Common myeloid progenitor, CD34-positive (primary cell): ENCODE measurements around the gene ADAM15.
A peak's percentile ranks its signal among the peaks of the same experiment; 100 is the strongest.

Experiments
- CTCF ChIA-PET: fragments of 350-600 bp; sonication (Branson Sonifier 250); formaldehyde crosslinking; loops from one replicate; lab custom pipeline; 2021; ENCODE audit warnings: antibody characterized with exemption; lab: Charles Lee
- POLR2A ChIA-PET: fragments of 350-600 bp; sonication (Branson Sonifier 250); formaldehyde crosslinking; loops from one replicate; lab custom pipeline; 2021; ENCODE audit warnings: antibody characterized with exemption; lab: Charles Lee
- DNase-seq, 3 donors: peaks; one replicate each; pipeline versions ENCODE4 v3.0.0 to v3.0.0-alpha.2; 2013
- H3K27ac ChIP-seq, 2 experiments: 1 replicate in 1 of 2; 2 replicates in 1 of 2; pipeline ENCODE4 v1.7.0; 2013; ENCODE audit warnings: inconsistent platforms in 2 of 2, low read length in 2 of 2, mild to moderate bottlenecking in 2 of 2, low read depth in 1 of 2, moderate library complexity in 1 of 2; ENCODE audit not compliant: severe bottlenecking in 2 of 2, insufficient read depth in 1 of 2, poor library complexity in 1 of 2
- H3K27me3 ChIP-seq, 5 experiments: replicated peaks in 2 of 5; 1 replicate in 3 of 5; 2 replicates in 2 of 5; pipeline versions ENCODE4 v1.6.1 to v1.7.0; 2013; ENCODE audit warnings: low read length in 4 of 5, mild to moderate bottlenecking in 2 of 5, moderate library complexity in 2 of 5, inconsistent platforms in 1 of 5; ENCODE audit not compliant: insufficient read depth in 5 of 5, control insufficient read depth in 4 of 5
- H3K36me3 ChIP-seq, 4 experiments: 1 replicate in 2 of 4; 2 replicates in 2 of 4; pipeline versions ENCODE4 v1.6.1 to v1.7.0; 2013; ENCODE audit warnings: low read length in 3 of 4, control low read depth in 1 of 4, mild to moderate bottlenecking in 1 of 4; ENCODE audit not compliant: control insufficient read depth in 4 of 4, insufficient read depth in 4 of 4
- H3K4me1 ChIP-seq, 4 experiments: 1 replicate in 3 of 4; 2 replicates in 1 of 4; pipeline versions ENCODE4 v1.6.1 to v1.7.1; 2013; ENCODE audit warnings: low read length in 3 of 4, mild to moderate bottlenecking in 3 of 4, control low read depth in 1 of 4, inconsistent platforms in 1 of 4, moderate library complexity in 1 of 4; ENCODE audit not compliant: control insufficient read depth in 4 of 4, insufficient read depth in 4 of 4; ENCODE audit errors: control extremely low read depth in 1 of 4
- H3K4me3 ChIP-seq, 7 experiments: 1 replicate in 4 of 7; 2 replicates in 3 of 7; pipeline versions ENCODE4 v1.5.1 to v1.7.0; 2013; ENCODE audit warnings: mild to moderate bottlenecking in 7 of 7, low read length in 6 of 7, moderate library complexity in 6 of 7, inconsistent platforms in 2 of 7, low read depth in 2 of 7, control low read depth in 1 of 7; ENCODE audit not compliant: insufficient read depth in 4 of 7, control insufficient read depth in 1 of 7; ENCODE audit errors: extremely low read depth in 1 of 7
- H3K9me3 ChIP-seq, 5 experiments: 1 replicate in 4 of 5; 2 replicates in 1 of 5; pipeline versions ENCODE4 v1.6.1 to v1.7.1; 2013; ENCODE audit warnings: low read length in 4 of 5, mild to moderate bottlenecking in 2 of 5, inconsistent platforms in 1 of 5, low read depth in 1 of 5, moderate library complexity in 1 of 5; ENCODE audit not compliant: control insufficient read depth in 4 of 5, insufficient read depth in 2 of 5; ENCODE audit errors: control extremely low read depth in 1 of 5
- WGBS: methylation state at CpG from one replicate; pipeline ENCODE4 v1.1.5; 2013; ENCODE audit not compliant: insufficient coverage; 5-methylcytosine and 5-hydroxymethylcytosine counted together

Gene ADAM15

DNA sequence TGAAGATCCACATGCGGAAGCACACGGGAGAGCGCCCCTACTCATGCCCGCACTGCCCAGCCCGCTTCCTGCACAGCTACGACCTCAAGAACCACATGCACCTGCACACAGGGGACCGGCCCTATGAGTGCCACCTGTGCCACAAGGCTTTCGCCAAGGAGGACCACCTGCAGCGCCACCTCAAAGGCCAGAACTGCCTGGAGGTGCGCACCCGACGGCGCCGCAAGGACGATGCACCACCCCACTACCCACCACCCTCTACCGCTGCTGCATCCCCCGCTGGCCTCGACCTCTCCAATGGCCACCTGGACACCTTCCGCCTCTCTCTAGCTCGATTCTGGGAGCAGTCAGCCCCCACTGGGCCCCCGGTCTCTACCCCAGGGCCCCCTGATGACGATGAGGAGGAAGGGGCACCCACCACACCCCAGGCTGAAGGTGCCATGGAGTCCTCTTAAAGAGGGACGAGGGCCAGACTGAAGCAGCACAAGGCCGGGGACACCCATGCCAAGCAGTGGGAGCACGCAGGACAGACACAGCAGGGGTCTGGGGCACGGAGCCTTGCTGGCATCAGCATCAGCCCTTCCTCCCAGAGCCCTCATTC lies 34.8 kb upstream of the ADAM15 start:
- Histone ChIP-seq H3K4me1 (peaks cover 0 to 68% (median 57%) of the 10 kb centered on the region in 4 experiments), H3K4me3 (peak overlapping the region in 1 of 7 experiments; percentile 60), H3K27me3 (no peaks in the 10 kb centered on the region), H3K36me3 (peaks cover 0 to 26% (median 2%) of the 10 kb centered on the region in 4 experiments), H3K9me3 (no peaks in the 10 kb centered on the region), H3K27ac (peak overlapping the region in 1 of 2 experiments; percentile 58)
- CTCF ChIA-PET = interaction anchor here (0.6 to 12.4 kb wide), 18 partner anchors 9 to 535 kb away, joined by 3 to 233 read pairs (median 10); partner anchors contain the start of genes FLAD1, LENEP, PBXIP1 and ZBTB7B
- POLR2A ChIA-PET = interaction anchor here (0.6 to 1.6 kb wide), 3 partner anchors 8 to 35 kb away, joined by 3 to 4 read pairs (median 3); partner anchors contain the start of genes ADAM15 and ZBTB7B
- 81% methylated on average over 17 of the region's 26 CpGs for WGBS
- peak; percentile 32 to 71 (median 63) for DNase-seq

DNA sequence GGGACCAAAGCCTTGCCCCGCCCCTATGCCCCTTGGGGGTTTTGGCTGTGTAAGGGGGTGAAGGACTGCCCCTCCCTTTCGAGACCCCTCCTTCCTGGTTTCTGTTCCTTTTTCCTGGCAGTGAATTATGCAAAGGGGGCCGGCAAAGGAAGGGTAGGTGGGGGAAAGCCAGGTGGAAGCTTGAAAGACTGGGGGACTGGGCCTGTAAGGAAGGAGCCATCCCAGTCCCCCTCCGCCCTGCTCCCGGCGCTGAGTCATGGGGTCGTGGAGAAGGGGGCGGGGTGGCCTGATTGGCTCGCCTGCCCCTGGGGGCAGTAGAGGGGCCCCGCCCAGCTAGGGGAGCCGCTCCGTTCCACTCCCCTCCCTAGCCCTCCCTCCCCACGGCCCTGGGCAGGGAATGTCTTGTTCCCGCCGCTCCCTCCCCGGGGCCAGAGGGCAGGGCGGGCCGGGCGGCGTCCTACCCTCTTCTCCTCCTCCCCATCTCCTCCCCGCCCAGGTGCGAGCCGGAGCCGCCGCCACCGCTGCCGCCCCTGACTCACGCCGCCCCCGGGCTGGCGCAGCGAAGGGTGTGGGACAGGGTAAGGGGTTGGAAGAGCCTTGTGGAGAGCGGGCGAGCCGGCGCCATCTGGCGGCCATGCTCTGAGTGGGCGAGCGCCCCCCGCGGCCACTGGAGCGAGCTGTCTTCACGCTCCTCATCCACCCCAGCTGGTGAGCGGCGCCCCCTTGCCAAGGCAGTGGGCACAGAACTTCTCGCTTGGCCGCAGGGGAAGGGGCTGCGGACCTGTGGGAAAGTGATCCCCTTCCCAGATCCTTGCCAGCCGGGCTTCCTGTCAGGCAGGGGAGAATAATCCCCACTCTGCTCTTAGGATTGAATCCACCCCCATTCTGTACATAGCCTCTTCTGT lies 33.8 kb upstream of the ADAM15 start:
- peaks cover 0 to 58% (median 48%) of the 10 kb centered on the region in 4 experiments for H3K4me1 ChIP-seq
- no peaks in the 10 kb centered on the region for H3K9me3 ChIP-seq
- ChIA-PET POLR2A (interaction anchor here (0.6 to 1.6 kb wide), 6 partner anchors 15 to 281 kb away, joined by 3 to 6 read pairs (median 3); partner anchors contain the start of genes ADAM15, PBXIP1 and ZBTB7B), CTCF (interaction anchor here (1.0 to 12.4 kb wide), 25 partner anchors 9 to 457 kb away, joined by 3 to 233 read pairs (median 5); partner anchors contain the start of genes ADAM15, FLAD1, LENEP and PBXIP1)
- peak overlapping the region in 1 of 2 experiments; percentile 68 for H3K27ac ChIP-seq
- peak; percentile 91 to 94 (median 94) for DNase-seq
- H3K36me3 ChIP-seq = peaks cover 0 to 26% (median 2%) of the 10 kb centered on the region in 4 experiments
- no peaks in the 10 kb centered on the region for H3K27me3 ChIP-seq
- H3K4me3 ChIP-seq = peak overlapping the region; percentile 4 to 68 (median 41)
- 0% methylated on average over 17 of the region's 49 CpGs for WGBS

DNA sequence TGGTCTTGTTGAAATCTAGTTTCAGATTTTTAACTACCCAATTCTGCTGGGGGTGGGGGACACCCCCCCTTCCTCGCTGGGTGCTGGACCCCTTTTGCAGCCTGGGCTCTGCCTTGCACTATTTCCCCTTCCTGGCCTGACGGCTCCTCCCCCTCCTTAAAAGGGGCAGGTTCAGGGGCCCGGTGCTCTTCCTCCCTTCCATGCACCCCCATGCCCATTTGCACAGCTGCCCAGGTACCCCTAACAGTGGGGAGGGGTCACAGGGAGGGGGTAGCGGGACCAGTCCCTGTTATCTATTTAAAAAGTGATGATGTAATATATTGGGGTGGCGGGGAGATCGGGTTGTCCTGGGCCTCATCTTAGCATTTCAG lies 33.2 kb upstream of the ADAM15 start:
- Histone ChIP-seq H3K27ac (peak overlapping the region in 1 of 2 experiments; percentile 68), H3K4me3 (peak overlapping the region in 5 of 7 experiments; percentile 26 to 68 (median 60)), H3K27me3 (no peaks in the 10 kb centered on the region), H3K36me3 (peaks cover 0 to 26% (median 2%) of the 10 kb centered on the region in 4 experiments), H3K9me3 (no peaks in the 10 kb centered on the region), H3K4me1 (peaks cover 0 to 52% (median 43%) of the 10 kb centered on the region in 4 experiments)
- DNase-seq = no peak
- ChIA-PET CTCF (interaction anchor here (1.1 to 12.4 kb wide), 21 partner anchors 8 to 458 kb away, joined by 3 to 233 read pairs (median 5); partner anchors contain the start of genes ADAM15, FLAD1, LENEP and PBXIP1), POLR2A (interaction anchor here (1.0 to 1.6 kb wide), 2 partner anchors 27 to 63 kb away, joined by 3 to 6 read pairs; partner anchors contain the start of gene PBXIP1)
- WGBS = 0% methylated on average over 2 of the region's 6 CpGs

DNA sequence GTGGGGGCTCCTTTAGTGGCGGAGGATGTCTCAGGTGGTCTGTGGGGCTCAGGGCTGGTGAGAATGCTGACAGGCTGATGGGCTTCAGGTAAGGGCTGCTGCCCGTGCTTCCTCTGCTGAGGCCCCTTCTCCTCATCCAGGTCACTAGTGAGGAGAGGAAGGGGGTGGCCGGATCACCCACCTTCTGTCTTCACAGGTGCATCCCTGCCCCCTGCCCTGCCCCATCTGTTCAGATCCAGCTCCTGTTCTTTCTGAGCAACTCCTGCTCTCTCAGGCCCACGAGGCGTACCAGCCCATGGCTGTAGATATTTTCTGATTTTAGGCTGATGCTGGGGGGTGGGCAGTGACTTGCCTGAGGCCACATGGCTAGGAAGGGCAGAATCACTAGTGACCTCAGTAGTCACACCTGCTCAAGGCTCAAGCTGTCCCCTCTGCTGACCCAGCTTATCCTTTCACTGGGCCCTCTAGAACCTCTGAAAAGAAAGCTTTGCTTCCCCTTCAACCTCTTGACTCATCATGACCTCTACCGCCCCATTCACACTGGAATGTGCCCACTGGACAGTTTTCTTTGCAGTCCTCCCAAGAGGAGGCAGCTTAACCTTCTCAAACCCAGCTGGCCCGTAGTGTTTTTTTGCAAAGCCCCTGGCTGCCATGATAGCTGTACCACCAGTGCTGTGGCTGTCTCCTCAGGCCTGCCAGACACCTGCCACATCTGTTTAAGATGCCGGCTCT lies 32.3 kb upstream of the ADAM15 start:
- DNase-seq = no peak
- ChIA-PET CTCF (interaction anchor here (0.7 to 12.4 kb wide), 22 partner anchors 7 to 459 kb away, joined by 3 to 233 read pairs (median 4); partner anchors contain the start of genes FLAD1, LENEP, PBXIP1 and PMVK), POLR2A (interaction anchor here (1.6 kb wide), 1 partner anchor 64 kb away, joined by 6 read pairs; the partner anchor contains the start of gene PBXIP1)
- no peak overlapping the region for H3K27ac ChIP-seq
- no peaks in the 10 kb centered on the region for H3K27me3 ChIP-seq
- peaks cover 0 to 26% (median 2%) of the 10 kb centered on the region in 4 experiments for H3K36me3 ChIP-seq
- no peaks in the 10 kb centered on the region for H3K9me3 ChIP-seq
- H3K4me3 ChIP-seq = no peak overlapping the region
- 93% methylated on average over 3 of the region's 8 CpGs for WGBS
- H3K4me1 ChIP-seq = peaks cover 0 to 44% (median 36%) of the 10 kb centered on the region in 4 experiments

DNA sequence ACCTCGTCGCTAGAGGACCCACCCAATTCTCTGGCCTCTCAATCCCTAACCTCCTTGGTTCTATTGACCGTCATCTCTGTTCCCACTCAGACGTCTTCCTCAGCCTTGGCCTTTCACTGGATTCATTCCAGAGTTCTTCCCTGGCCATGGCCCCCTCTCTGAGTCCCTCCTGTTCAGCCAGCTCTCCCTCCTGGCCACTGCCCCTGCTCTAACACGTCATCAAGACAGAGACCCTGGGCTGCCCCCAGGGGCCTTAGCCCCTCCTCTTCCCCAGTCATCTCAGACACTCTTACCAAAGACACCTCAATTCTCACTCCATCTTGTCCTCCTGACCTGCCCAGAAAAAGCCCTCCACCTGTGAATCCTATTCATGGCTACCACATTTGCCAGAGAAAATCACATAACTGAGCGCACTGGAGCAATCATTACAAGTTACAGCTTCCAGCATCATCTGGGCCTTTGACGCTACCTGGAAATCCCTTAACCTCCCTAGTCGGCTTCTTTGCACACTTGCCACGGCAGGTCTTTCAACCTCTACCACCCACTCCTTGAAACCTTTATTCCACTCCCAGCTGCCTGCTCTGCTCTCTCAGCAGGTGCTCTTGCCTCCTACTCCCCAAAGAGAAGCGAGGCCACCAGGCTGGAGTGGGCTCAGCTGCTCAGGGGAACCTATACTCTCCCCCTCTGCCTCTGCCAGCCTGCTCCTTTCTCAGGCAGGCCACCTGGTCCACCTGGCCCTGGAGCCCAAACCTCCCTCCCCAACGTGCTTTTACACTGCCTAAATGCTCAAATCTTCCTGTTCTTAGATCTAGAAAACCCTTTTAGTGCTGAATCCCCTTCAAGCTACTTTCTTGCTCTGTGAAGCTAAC lies 31.5 kb upstream of the ADAM15 start:
- ChIA-PET POLR2A (no interaction called here), CTCF (interaction anchor here (0.7 to 12.4 kb wide), 15 partner anchors 9 to 76 kb away, joined by 3 to 233 read pairs (median 5); partner anchors contain the start of genes LENEP, PBXIP1, PYGO2 and ZBTB7B)
- 93% methylated on average over 10 of the region's 11 CpGs for WGBS
- Histone ChIP-seq H3K27me3 (no peaks in the 10 kb centered on the region), H3K9me3 (no peaks in the 10 kb centered on the region), H3K4me3 (no peak overlapping the region), H3K4me1 (peaks cover 0 to 35% (median 28%) of the 10 kb centered on the region in 4 experiments), H3K36me3 (peaks cover 0 to 20% (median 2%) of the 10 kb centered on the region in 4 experiments), H3K27ac (no peak overlapping the region)
- DNase-seq = no peak
